HG02840 (cell line): Measurements from ENCODE around the gene SOS1.
"Not testable (repeated sequence)": the region's sequence is repeated elsewhere in the genome, so short reads cannot be mapped to it uniquely, and the experiment has no call there.

Experiments
- ATAC-seq: cut with Tn5 transposase; IDR thresholded peaks from one replicate; pipeline ENCODE4 v1.9.1; 2021; ENCODE audit warnings: mild to moderate bottlenecking, moderate library complexity, moderate number of reproducible peaks; ENCODE audit not compliant: unreplicated experiment, low FRiP score

The SOS1 gene

DNA sequence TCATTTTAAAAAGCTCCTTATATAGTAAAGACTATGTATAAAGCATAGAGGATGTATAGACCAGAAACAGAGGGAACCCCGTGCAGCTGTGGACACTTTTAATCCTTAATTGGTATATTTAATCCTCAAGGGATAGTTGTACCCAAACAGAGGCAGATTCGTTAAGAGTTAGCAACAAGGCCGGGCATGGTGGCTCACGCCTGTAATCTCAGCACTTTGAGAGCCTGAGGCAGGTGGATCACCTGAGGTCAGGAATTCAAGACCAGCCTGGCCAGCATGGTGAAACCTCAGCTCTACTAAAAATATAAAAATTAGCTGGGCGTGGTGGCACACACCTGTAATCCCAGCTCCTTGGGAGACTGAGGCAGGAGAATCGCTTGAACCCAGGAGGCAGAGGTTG is 184.3 kb downstream of the SOS1 start:
- not testable (repeated sequence) for ATAC-seq

DNA sequence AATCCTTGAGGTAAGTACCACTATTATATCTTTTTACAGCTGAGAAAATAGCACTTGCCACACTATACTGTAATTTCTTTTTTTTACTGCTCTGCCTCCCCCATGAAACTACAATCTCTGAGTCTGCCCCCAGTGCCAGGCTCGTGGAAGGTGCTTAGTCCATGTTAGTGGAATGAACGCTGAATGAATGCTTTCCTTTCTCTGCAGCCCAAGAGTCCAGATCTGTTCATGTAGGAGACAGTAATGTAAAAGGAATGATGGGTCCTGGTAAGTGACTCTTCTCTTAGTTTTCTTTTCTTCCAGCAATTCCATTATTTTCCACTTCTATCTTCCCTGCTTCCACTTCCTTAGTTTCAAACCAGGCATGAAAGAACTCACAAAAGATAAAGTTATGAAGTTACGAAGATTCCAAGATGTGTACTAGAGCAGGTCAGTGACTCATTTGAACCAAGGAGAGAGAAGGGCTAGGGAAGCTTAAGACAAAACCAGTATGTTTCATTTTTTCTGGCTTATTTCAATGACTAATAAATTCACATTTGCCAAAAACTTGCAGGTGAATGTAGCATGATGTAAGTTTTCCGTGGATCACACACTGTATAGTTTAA is 185.2 kb downstream of the SOS1 start:
- ATAC-seq: no peak

DNA sequence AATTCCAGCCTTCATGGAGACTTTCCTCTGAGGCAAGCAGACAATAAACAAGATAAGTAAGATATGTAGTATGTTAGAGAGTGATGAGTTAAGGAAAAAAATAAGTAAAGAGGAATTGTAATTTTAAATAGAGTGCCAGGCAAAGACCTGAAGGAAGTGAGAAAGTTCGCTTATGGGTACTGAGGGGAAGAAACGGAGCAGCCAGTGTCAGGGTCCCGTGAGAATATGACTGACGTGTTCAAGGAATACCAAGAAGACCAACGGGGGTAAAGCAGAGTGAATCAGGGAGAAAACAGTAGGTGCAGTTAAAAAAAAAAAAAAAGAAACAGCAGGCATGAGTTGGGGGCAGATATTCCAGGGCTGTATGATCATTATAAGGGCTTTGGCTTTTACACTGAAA is 186.1 kb downstream of the SOS1 start:
- no peak for ATAC-seq

DNA sequence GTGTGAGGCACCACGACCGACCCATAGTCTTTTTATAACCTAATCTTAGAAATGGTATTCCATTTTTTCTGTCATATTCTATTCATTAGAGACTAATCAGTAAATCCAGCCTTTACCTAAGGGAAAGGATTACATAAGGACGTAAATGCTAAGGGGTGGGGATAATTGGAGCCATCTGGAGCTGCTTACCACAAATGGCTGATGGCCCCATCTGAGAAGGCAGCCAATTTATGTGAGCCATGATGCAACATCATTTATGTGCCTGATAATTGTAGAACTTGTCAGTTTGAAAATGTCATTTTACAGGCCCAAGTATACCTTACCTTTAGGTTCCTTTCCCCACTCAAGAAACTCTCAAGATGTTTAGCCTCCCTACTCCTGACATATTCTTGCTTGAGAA is 187.2 kb downstream of the SOS1 start:
- no peak for ATAC-seq

DNA sequence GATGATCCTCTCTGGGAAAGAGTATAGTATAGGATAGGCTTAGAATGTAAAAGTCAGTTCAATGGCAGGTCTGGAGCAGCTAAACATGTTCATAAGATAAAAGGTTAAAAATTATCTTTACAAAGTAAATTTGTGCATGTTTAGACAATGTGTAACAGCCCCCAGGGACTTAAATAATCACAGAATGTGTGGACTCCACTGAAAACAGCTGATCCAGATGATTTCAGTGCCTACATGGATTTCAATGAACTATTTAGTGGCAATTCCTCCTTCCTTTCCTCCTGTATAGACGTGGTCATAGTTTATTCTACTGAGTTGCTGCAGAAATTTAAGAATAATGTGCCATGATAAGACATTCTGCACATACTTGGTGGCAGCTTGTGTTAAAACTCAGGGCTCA is 188.3 kb downstream of the SOS1 start:
- no peak for ATAC-seq
